Lower leg skin (tissue), 3 donors: ENCODE results near the gene CAB39.

Experiments used
- CTCF ChIP-seq, 3 donors: fragments of 450-650 bp; IDR thresholded peaks; one replicate each; pipeline ENCODE4 v1.5.1; 2016; ENCODE audit warnings: antibody characterized with exemption in 3 of 3, mild to moderate bottlenecking in 3 of 3, moderate library complexity in 2 of 3
- POLR2A ChIP-seq, 2 donors: fragments of 450-650 bp; IDR thresholded peaks; one replicate each; pipeline ENCODE4 v1.6.1; 2016 to 2017; ENCODE audit warnings: antibody characterized with exemption in 2 of 2, mild to moderate bottlenecking in 1 of 2, moderate library complexity in 1 of 2

GRCh38 chr2:230862292-230862691, 149.7 kb downstream of the CAB39 start:
- TF ChIP-seq CTCF (IDR thresholded peaks at IDR 0.05) (no peak), POLR2A (IDR thresholded peaks at IDR 0.05) (no peak)
